SK-N-SH treated with all-trans-retinoic acid at 6 μM for 48 hours (cell line): ENCODE data around the gene TCF25.

Experiments used
- ATAC-seq: fragments of 200-7000 bp; cut with Tn5 transposase; 3 replicates; pipeline ENCODE4 v1.9.1; 2020; ENCODE audit warnings: mild to moderate bottlenecking, moderate library complexity
- ARNTL ChIP-seq: fragments of 450-650 bp; formaldehyde crosslinking; IDR thresholded peaks from 2 replicates; pipeline ENCODE4 v1.5.0; 2020; ENCODE audit warnings: low read depth, mild to moderate bottlenecking, moderate library complexity, borderline replicate concordance
- BACH2 ChIP-seq: fragments of 250-450 bp; sonication (Bioruptor Pico); IDR thresholded peaks from 2 replicates; pipeline ENCODE4 v1.9.0; 2021; ENCODE audit warnings: mild to moderate bottlenecking, borderline replicate concordance
- CSDC2 ChIP-seq: fragments of 250-450 bp; sonication (Bioruptor Pico); IDR thresholded peaks from 2 replicates; pipeline ENCODE4 v1.5.0; 2020; ENCODE audit warnings: mild to moderate bottlenecking, moderate library complexity
- ESRRG ChIP-seq: fragments of 250-450 bp; sonication (Bioruptor Pico); IDR thresholded peaks from 2 replicates; pipeline ENCODE4 v1.6.1; 2021; ENCODE audit warnings: mild to moderate bottlenecking
- GLIS3 ChIP-seq: fragments of 250-450 bp; sonication (Bioruptor Pico); IDR thresholded peaks from 2 replicates; pipeline ENCODE4 v1.5.0; 2020; ENCODE audit warnings: mild to moderate bottlenecking, moderate library complexity
- ISL1 ChIP-seq: fragments of 250-450 bp; sonication (Bioruptor Pico); IDR thresholded peaks from 2 replicates; pipeline ENCODE4 v2.1.2; 2022; ENCODE audit warnings: mild to moderate bottlenecking, moderate library complexity
- OSR1 ChIP-seq: fragments of 250-450 bp; sonication (Bioruptor Pico); IDR thresholded peaks from 2 replicates; pipeline ENCODE4 v1.8.0; 2022; ENCODE audit warnings: moderate library complexity, mild to moderate bottlenecking, inconsistent platforms
- PPARA ChIP-seq: fragments of 250-450 bp; sonication (Bioruptor Pico); IDR thresholded peaks from 2 replicates; pipeline ENCODE4 v1.5.0; 2020; ENCODE audit warnings: mild to moderate bottlenecking, borderline replicate concordance
- SNAI2 ChIP-seq: fragments of 250-450 bp; sonication (Bioruptor Pico); IDR thresholded peaks from 2 replicates; pipeline ENCODE4 v1.5.0; 2020; ENCODE audit warnings: mild to moderate bottlenecking, moderate library complexity
- TCF4 ChIP-seq: fragments of 250-450 bp; sonication (Bioruptor Pico); IDR thresholded peaks from 2 replicates; pipeline ENCODE4 v1.8.0; 2021; ENCODE audit warnings: mild to moderate bottlenecking, moderate library complexity, borderline replicate concordance
- TOX ChIP-seq: fragments of 250-450 bp; sonication (Bioruptor Pico); IDR thresholded peaks from 2 replicates; pipeline ENCODE4 v1.8.0; 2021; ENCODE audit warnings: mild to moderate bottlenecking, moderate library complexity, borderline replicate concordance
- ZFP3 ChIP-seq: fragments of 250-450 bp; sonication (Bioruptor Pico); IDR thresholded peaks from 2 replicates; pipeline ENCODE4 v1.5.0; 2020; ENCODE audit warnings: mild to moderate bottlenecking, moderate library complexity
- ZFP30 ChIP-seq: fragments of 450-650 bp; formaldehyde crosslinking; IDR thresholded peaks from 2 replicates; pipeline ENCODE4 v1.5.0; 2022; ENCODE audit warnings: mild to moderate bottlenecking, moderate library complexity
- ZNF565 ChIP-seq: fragments of 450-650 bp; formaldehyde crosslinking; conservative IDR thresholded peaks from 2 replicates; pipeline ENCODE4 v1.5.0; 2020; ENCODE audit warnings: low read depth, mild to moderate bottlenecking, moderate library complexity
- ZNF70 ChIP-seq: fragments of 450-650 bp; formaldehyde crosslinking; IDR thresholded peaks from 2 replicates; pipeline ENCODE4 v1.5.0; 2020; ENCODE audit warnings: mild to moderate bottlenecking, moderate library complexity
- ZNF8 ChIP-seq: fragments of 450-650 bp; formaldehyde crosslinking; IDR thresholded peaks from 2 replicates; pipeline ENCODE4 v1.5.0; 2020; ENCODE audit warnings: mild to moderate bottlenecking, moderate library complexity
- TF ChIP-seq, protein P1 (sequence below): fragments of 250-450 bp; sonication (Bioruptor Pico); IDR thresholded peaks from 2 replicates; pipeline ENCODE4 v1.5.0; 2020; ENCODE audit warnings: mild to moderate bottlenecking, moderate library complexity
- TF ChIP-seq, protein P2 (sequence below): fragments of 250-450 bp; sonication (Bioruptor Pico); IDR thresholded peaks from 2 replicates; pipeline ENCODE4 v1.5.1; 2021; ENCODE audit warnings: mild to moderate bottlenecking, moderate library complexity
- TF ChIP-seq, protein P3 (sequence below): fragments of 250-450 bp; sonication (Bioruptor Pico); IDR thresholded peaks from 2 replicates; pipeline ENCODE4 v1.5.1; 2020; ENCODE audit warnings: low read depth, mild to moderate bottlenecking, moderate library complexity
- TF ChIP-seq, protein P4 (sequence below): fragments of 250-450 bp; sonication (Bioruptor Pico); IDR thresholded peaks from 2 replicates; pipeline ENCODE4 v1.8.0; 2020; ENCODE audit warnings: mild to moderate bottlenecking, moderate library complexity, borderline replicate concordance
- TF ChIP-seq, protein P5 (sequence below): fragments of 250-450 bp; sonication (Bioruptor Pico); IDR thresholded peaks from 2 replicates; pipeline ENCODE4 v1.8.0; 2021; ENCODE audit warnings: low read depth, mild to moderate bottlenecking, moderate library complexity, borderline replicate concordance

TCF25 gene

DNA sequence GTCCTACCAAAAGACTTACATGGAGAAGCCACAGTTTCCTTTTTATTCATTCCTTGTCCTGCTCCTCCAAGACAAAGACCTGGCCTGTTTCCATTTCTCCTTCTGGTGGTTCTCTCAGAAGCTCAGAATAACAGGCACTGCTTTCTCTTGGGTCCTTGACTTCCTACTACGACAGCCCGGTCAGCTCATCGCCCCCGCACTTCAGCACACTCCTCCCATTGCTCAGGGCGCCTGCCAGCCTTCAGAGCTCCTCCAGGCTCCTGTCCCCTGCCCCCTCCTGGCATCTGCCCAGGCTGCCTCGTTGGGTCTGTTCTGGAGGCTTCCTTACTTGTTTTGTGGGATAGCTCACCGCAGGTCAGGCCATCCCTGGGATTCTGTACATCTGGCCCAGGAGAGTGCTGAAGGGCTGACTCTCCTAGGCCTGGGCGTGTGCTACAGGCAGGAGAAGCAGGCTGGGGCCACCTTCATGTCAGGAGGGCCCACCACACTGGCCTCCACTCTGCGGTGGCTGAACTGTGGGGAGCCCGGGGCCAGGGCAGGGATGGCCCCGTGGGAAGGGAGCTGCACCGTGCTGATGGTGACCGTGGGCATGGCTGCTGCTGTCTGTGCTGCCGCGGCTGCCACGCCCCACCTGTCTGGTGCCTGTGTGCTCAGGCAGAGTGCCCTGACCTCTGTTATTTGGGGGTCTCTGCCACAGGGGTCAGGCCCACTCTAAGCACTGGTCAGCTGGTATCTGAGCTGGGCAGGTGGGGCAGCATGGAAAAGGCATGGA lies 17.7 kb downstream of the TCF25 start:
- TF ChIP-seq CSDC2, result no peak
- TF ChIP-seq, protein P1, sequence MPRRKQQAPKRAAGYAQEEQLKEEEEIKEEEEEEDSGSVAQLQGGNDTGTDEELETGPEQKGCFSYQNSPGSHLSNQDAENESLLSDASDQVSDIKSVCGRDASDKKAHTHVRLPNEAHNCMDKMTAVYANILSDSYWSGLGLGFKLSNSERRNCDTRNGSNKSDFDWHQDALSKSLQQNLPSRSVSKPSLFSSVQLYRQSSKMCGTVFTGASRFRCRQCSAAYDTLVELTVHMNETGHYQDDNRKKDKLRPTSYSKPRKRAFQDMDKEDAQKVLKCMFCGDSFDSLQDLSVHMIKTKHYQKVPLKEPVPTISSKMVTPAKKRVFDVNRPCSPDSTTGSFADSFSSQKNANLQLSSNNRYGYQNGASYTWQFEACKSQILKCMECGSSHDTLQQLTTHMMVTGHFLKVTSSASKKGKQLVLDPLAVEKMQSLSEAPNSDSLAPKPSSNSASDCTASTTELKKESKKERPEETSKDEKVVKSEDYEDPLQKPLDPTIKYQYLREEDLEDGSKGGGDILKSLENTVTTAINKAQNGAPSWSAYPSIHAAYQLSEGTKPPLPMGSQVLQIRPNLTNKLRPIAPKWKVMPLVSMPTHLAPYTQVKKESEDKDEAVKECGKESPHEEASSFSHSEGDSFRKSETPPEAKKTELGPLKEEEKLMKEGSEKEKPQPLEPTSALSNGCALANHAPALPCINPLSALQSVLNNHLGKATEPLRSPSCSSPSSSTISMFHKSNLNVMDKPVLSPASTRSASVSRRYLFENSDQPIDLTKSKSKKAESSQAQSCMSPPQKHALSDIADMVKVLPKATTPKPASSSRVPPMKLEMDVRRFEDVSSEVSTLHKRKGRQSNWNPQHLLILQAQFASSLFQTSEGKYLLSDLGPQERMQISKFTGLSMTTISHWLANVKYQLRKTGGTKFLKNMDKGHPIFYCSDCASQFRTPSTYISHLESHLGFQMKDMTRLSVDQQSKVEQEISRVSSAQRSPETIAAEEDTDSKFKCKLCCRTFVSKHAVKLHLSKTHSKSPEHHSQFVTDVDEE (CRISPR knock-in tag), result no peak
- ATAC-seq, result no peak

DNA sequence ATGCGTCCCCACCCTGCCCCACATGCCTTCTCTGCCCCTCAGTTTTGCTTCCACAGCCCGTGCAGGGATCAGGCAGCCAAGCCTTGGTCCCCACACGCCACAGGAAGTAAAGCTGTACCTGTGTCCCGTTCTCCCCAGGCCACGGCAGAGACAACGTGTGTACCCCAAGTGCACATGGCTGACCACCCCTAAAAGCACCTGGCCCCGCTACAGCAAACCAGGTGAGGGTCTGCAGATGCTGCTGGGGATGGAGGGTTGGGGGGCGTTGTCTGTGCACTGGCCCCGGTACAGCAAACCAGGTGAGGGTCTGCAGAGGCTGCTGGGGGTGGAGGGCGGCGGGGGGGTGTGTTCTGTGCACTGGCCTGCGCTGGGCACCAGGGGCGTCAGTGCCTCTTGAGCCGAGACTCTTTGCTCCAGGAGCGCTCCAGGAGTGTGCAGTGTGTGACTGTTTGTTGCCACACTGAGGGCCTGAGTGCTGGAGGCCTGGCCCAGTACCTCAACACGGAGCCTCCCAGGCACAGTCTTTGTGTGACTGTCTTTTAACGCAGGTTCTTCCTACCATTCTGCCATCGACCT lies 18.8 kb downstream of the TCF25 start:
- TF ChIP-seq, protein P2, sequence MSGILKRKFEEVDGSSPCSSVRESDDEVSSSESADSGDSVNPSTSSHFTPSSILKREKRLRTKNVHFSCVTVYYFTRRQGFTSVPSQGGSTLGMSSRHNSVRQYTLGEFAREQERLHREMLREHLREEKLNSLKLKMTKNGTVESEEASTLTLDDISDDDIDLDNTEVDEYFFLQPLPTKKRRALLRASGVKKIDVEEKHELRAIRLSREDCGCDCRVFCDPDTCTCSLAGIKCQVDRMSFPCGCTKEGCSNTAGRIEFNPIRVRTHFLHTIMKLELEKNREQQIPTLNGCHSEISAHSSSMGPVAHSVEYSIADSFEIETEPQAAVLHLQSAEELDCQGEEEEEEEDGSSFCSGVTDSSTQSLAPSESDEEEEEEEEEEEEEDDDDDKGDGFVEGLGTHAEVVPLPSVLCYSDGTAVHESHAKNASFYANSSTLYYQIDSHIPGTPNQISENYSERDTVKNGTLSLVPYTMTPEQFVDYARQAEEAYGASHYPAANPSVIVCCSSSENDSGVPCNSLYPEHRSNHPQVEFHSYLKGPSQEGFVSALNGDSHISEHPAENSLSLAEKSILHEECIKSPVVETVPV (CRISPR knock-in tag), result no peak
- no peak for TF ChIP-seq ZNF565 (CRISPR knock-in tag)
- TF ChIP-seq, protein P3, sequence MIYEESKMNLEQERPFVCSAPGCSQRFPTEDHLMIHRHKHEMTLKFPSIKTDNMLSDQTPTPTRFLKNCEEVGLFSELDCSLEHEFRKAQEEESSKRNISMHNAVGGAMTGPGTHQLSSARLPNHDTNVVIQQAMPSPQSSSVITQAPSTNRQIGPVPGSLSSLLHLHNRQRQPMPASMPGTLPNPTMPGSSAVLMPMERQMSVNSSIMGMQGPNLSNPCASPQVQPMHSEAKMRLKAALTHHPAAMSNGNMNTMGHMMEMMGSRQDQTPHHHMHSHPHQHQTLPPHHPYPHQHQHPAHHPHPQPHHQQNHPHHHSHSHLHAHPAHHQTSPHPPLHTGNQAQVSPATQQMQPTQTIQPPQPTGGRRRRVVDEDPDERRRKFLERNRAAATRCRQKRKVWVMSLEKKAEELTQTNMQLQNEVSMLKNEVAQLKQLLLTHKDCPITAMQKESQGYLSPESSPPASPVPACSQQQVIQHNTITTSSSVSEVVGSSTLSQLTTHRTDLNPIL (CRISPR knock-in tag), result no peak
- TF ChIP-seq ISL1, result no peak
- no peak for TF ChIP-seq ZNF8
- TF ChIP-seq, protein P4, sequence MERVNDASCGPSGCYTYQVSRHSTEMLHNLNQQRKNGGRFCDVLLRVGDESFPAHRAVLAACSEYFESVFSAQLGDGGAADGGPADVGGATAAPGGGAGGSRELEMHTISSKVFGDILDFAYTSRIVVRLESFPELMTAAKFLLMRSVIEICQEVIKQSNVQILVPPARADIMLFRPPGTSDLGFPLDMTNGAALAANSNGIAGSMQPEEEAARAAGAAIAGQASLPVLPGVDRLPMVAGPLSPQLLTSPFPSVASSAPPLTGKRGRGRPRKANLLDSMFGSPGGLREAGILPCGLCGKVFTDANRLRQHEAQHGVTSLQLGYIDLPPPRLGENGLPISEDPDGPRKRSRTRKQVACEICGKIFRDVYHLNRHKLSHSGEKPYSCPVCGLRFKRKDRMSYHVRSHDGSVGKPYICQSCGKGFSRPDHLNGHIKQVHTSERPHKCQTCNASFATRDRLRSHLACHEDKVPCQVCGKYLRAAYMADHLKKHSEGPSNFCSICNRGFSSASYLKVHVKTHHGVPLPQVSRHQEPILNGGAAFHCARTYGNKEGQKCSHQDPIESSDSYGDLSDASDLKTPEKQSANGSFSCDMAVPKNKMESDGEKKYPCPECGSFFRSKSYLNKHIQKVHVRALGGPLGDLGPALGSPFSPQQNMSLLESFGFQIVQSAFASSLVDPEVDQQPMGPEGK (CRISPR knock-in tag), result no peak
- TF ChIP-seq SNAI2 (CRISPR knock-in tag), result no peak
- no peak for TF ChIP-seq BACH2 (CRISPR knock-in tag)
- TF ChIP-seq PPARA (CRISPR knock-in tag), result no peak
- TF ChIP-seq CSDC2, result no peak
- ATAC-seq, result peak; percentile 13; the same call in 1 of the 3 replicates

DNA sequence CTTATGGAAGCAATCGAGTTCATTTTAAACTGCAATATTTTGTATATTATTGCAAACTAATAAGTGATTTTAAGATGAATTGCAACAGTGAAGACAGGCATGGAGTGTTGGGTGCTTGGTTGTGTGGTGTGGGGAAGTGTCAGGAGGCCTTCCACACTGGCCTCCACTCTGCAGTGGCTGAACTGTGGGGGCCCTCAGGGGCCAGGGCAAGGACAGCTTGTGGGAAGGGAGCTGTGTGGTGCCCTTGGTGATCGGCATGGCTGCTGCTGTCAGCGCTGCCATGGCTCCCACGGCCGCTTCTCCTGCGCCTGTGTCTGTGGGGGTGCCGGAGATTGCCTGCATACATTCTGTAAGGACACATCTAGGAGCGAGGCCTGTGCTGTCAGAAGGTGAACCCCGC lies 19.2 kb downstream of the TCF25 start:
- TF ChIP-seq ISL1, result no peak
- ATAC-seq, result no peak

DNA sequence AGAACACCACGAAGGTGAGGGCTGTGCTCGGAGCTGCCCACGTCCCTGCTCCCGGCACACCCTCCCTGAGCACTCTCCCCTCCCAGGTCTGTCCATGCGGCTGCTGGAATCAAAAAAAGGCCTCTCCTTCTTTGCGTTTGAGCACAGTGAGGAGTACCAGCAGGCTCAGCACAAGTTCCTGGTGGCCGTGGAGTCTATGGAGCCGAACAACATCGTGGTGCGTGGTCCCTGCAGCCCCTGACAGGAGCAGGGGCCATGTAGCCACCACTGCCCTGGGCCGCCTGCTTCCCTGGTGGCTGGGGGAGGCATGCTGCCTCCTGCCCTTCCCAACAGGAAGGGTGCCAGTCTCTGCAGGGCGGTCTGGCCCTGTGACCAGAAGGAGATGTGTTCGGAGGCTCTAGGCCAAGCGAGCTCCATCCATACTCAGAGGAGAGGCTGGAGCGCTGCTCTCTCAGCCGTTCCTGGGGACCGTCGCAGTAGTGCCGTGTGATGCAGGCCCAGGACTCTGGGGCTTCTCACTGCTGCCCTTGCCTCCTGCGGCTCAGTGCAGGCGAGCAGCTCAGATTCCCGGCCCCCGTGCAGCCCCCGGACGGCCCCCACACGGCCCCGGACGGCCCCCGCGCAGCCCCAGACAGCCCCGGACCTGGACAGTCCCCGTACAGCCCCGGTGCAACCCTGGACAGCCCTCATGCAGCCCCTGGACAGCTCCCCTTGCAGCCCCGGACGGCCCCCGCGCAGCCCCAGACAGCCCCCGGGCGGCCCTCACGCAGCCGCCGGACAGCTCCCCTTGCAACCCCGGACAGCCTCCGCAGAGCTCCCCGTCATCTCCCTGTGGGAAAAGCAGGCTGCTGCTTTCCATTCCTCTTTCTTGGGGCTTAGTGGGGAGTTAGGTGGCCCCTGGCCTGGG lies 20.5 kb downstream of the TCF25 start:
- TF ChIP-seq TCF4 (CRISPR knock-in tag) (no peak), ARNTL (CRISPR knock-in tag) (no peak), TOX (CRISPR knock-in tag) (no peak), OSR1 (no peak), PPARA (CRISPR knock-in tag) (no peak), ZNF70 (CRISPR knock-in tag) (no peak), ESRRG (no peak), ZFP3 (CRISPR knock-in tag) (no peak), GLIS3 (CRISPR knock-in tag) (no peak), ZFP30 (CRISPR knock-in tag) (no peak), SNAI2 (CRISPR knock-in tag) (no peak)
- TF ChIP-seq, protein P5, sequence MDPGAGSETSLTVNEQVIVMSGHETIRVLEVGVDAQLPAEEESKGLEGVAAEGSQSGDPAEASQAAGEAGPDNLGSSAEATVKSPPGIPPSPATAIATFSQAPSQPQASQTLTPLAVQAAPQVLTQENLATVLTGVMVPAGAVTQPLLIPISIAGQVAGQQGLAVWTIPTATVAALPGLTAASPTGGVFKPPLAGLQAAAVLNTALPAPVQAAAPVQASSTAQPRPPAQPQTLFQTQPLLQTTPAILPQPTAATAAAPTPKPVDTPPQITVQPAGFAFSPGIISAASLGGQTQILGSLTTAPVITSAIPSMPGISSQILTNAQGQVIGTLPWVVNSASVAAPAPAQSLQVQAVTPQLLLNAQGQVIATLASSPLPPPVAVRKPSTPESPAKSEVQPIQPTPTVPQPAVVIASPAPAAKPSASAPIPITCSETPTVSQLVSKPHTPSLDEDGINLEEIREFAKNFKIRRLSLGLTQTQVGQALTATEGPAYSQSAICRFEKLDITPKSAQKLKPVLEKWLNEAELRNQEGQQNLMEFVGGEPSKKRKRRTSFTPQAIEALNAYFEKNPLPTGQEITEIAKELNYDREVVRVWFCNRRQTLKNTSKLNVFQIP, result no peak
- no peak; the same call in 1 of the 3 replicates for ATAC-seq
